Endothelial cell of umbilical vein (primary cell): ENCODE data around the gene ELMO2. TPM values are rescaled to one million over a fixed set of nuclear protein-coding genes. Genes with fewer than 3 reads are reported as not detected.

Source experiments
- BruUV-seq: library from RNA; stranded (reverse); fragments of 400-500 nt; replicated peaks from 2 replicates; lab custom pipeline; 2021; lab: Mats Ljungman, UMichigan
- CTCF ChIA-PET: fragments of 300-600, 350-600 bp; sonication (Branson Sonifier 250); formaldehyde crosslinking; loops from one replicate; lab custom pipeline; 2021; ENCODE audit warnings: antibody characterized with exemption, inconsistent platforms; lab: Charles Lee
- POLR2A ChIA-PET: fragments of 300-600, 350-600 bp; sonication (Branson Sonifier 250); formaldehyde crosslinking; loops from one replicate; lab custom pipeline; 2021; ENCODE audit warnings: antibody characterized with exemption, inconsistent platforms; lab: Charles Lee
- DNase-seq: peaks from one replicate; pipeline ENCODE4 v3.0.0-alpha.2; 2011; ENCODE audit warnings: low read depth, low spot score
- FAIRE-seq: peaks from 2 replicates; lab custom pipeline; 2011; peaks lifted over from hg19 to GRCh38; lab: Jason Lieb, UNC
- H2AFZ ChIP-seq: 2 replicates; pipeline ENCODE4 v1.6.0; 2012; ENCODE audit warnings: low read depth, low read length, control low read depth, inconsistent platforms
- H3K27ac ChIP-seq: 2 replicates; pipeline ENCODE4 v1.5.1; 2011; ENCODE audit warnings: low read depth, mild to moderate bottlenecking, control low read depth, low read length, moderate library complexity; ENCODE audit not compliant: insufficient read depth
- H3K27me3 ChIP-seq, 2 experiments: 2 replicates each; pipeline versions ENCODE4 v1.6.0 to v1.6.1; 2011; ENCODE audit warnings: low read length in 2 of 2, mixed read lengths in 1 of 2; ENCODE audit not compliant: control insufficient read depth in 2 of 2, insufficient read depth in 2 of 2
- H3K36me3 ChIP-seq, 2 experiments: 2 replicates in 1 of 2; 3 replicates in 1 of 2; pipeline ENCODE4 v1.5.1; 2011; ENCODE audit warnings: low read length in 2 of 2, mild to moderate bottlenecking in 1 of 2, moderate library complexity in 1 of 2; ENCODE audit not compliant: control insufficient read depth in 2 of 2, insufficient read depth in 2 of 2; ENCODE audit errors: extremely low read depth in 1 of 2
- H3K4me1 ChIP-seq: 3 replicates; pipeline ENCODE4 v1.5.1; 2011; ENCODE audit warnings: mild to moderate bottlenecking, low read length; ENCODE audit not compliant: control insufficient read depth, insufficient read depth; ENCODE audit errors: extremely low read depth
- H3K4me2 ChIP-seq: 2 replicates; pipeline ENCODE4 v1.6.1; 2011; ENCODE audit warnings: low read length, control low read depth, mixed read lengths; ENCODE audit not compliant: insufficient read depth
- H3K4me3 ChIP-seq, 3 experiments: fragments of 200-600 bp in 1 of 3; sonication (generic), shearing (Covaris generic) in 1 of 3; replicated peaks in 1 of 3; 2 replicates each; pipeline ENCODE4 v1.5.1; 2011 to 2016; ENCODE audit warnings: control low read depth in 3 of 3, low read length in 3 of 3, mild to moderate bottlenecking in 2 of 3, inconsistent platforms in 1 of 3, low read depth in 1 of 3, moderate library complexity in 1 of 3; ENCODE audit not compliant: insufficient read depth in 1 of 3
- H3K79me2 ChIP-seq: 2 replicates; pipeline ENCODE4 v1.6.0; 2012; ENCODE audit warnings: low read length, inconsistent platforms; ENCODE audit not compliant: control insufficient read depth, insufficient read depth
- H3K9ac ChIP-seq: replicated peaks from 2 replicates; pipeline ENCODE3; 2011; ENCODE audit warnings: low read length, control low read depth; ENCODE audit not compliant: insufficient read depth; ENCODE audit errors: extremely low read depth
- H3K9me1 ChIP-seq: replicated peaks from 3 replicates; pipeline ENCODE4 v1.6.0; 2011; ENCODE audit warnings: mild to moderate bottlenecking, low read length; ENCODE audit not compliant: control insufficient read depth, insufficient read depth; ENCODE audit errors: extremely low read depth
- H3K9me3 ChIP-seq: replicated peaks from 2 replicates; pipeline ENCODE4 v1.5.1; 2012; ENCODE audit warnings: low read length, inconsistent platforms; ENCODE audit not compliant: control insufficient read depth, insufficient read depth
- H4K20me1 ChIP-seq: replicated peaks from 2 replicates; pipeline ENCODE3; 2011; ENCODE audit warnings: mild to moderate bottlenecking, low read length; ENCODE audit not compliant: control insufficient read depth, insufficient read depth; ENCODE audit errors: extremely low read depth
- CTCF ChIP-seq, 2 donors: IDR thresholded peaks; 1 replicate in 1 of 2; 2 replicates in 1 of 2; pipeline ENCODE4 v1.5.1; 2011; ENCODE audit warnings: low read length in 2 of 2, mild to moderate bottlenecking in 2 of 2, moderate library complexity in 2 of 2, control low read depth in 1 of 2, inconsistent platforms in 1 of 2, low read depth in 1 of 2; ENCODE audit not compliant: insufficient read depth in 1 of 2; ENCODE audit errors: extremely low read depth in 1 of 2
- EZH2 ChIP-seq: IDR thresholded peaks from 2 replicates; pipeline ENCODE4 v1.6.1; 2012; ENCODE audit warnings: borderline replicate concordance, low read depth, mild to moderate bottlenecking, moderate library complexity, low read length, inconsistent platforms; ENCODE audit not compliant: severe bottlenecking
- GATA2 ChIP-seq: IDR thresholded peaks from 2 replicates; pipeline ENCODE4 v1.7.0; 2011; ENCODE audit warnings: low read depth, mild to moderate bottlenecking, moderate library complexity, mixed read lengths, low read length; ENCODE audit not compliant: insufficient read length, insufficient read depth
- JUN ChIP-seq: IDR thresholded peaks from 2 replicates; pipeline ENCODE4 v1.6.1; 2011; ENCODE audit warnings: borderline replicate concordance, low read depth; ENCODE audit not compliant: insufficient read length, insufficient read depth
- MAX ChIP-seq: IDR thresholded peaks from 2 replicates; pipeline ENCODE4 v1.6.1; 2011; ENCODE audit not compliant: insufficient read depth, insufficient read length
- POLR2A ChIP-seq: IDR thresholded peaks from 2 replicates; pipeline ENCODE4 v1.6.1; 2012; ENCODE audit warnings: low read depth, mild to moderate bottlenecking, control low read depth, low read length
- POLR2AphosphoS5 ChIP-seq: IDR thresholded peaks from 2 replicates; pipeline ENCODE4 v1.6.1; 2012; ENCODE audit warnings: low read depth, mild to moderate bottlenecking, control low read depth, low read length, moderate library complexity; ENCODE audit not compliant: insufficient read depth
- dilution Hi-C: fragments of 300-500 bp; cut with MboI; formaldehyde crosslinking; loops from one replicate; pipeline ENCODE4 v1.15.0; 2019; ENCODE audit warnings: low sequenced_read_pairs; ENCODE audit not compliant: extremely low pct_ligation_motif_present
- intact Hi-C: fragments of 100-400 bp; cut with micrococcal nuclease; formaldehyde crosslinking; loops from one replicate; pipeline ENCODE4 v1.10.0; 2022
- polyA plus RNA-seq, 4 experiments: library from polyadenylated mRNA; depleted of rRNA in 3 of 4; stranded (reverse) in 3 of 4; unstranded in 1 of 4; fragments of >200 nt; gene quantifications; 2 replicates each; pipeline versions ENCODE4 v1.2.1 to v1.2.3, GENCODE V29; 2011 to 2012; ENCODE audit warnings: missing spikeins in 1 of 4
- total RNA-seq: library from RNA; stranded (reverse); gene quantifications from 2 replicates; pipeline ENCODE4 v1.2.3, GENCODE V29; 2021

Gene ELMO2
- total and polyA plus RNA-seq, 2 donors (not counting 3 experiments of a cell fraction or from before 2014, with no cell fraction given), result 35.1 to 43.5 TPM

GRCh38 chr20:46339037-46339436, 67.4 kb downstream of the ELMO2 start:
- Histone ChIP-seq H3K27me3 (peaks cover 17 to 25% of the 10 kb centered on the region in 2 experiments), H3K27ac (no peak overlapping the region), H4K20me1 (no peaks in the 10 kb centered on the region), H3K36me3 (no peaks in the 10 kb centered on the region), H3K79me2 (no peaks in the 10 kb centered on the region), H2AFZ (no peak overlapping the region), H3K4me3 (no peak overlapping the region), H3K4me2 (no peak overlapping the region), H3K4me1 (no peaks in the 10 kb centered on the region), H3K9ac (no peak overlapping the region), H3K9me1 (no peaks in the 10 kb centered on the region), H3K9me3 (no peaks in the 10 kb centered on the region)
- dilution Hi-C loops, result no loop called here
- CTCF ChIA-PET, result interaction anchor here (0.8 to 1.4 kb wide), 4 partner anchors 10 to 206 kb away, joined by 3 to 6 read pairs (median 4); no protein-coding TSS in a partner anchor
- POLR2A ChIA-PET, result no interaction called here
- intact Hi-C loops, result no loop called here
- FAIRE-seq (no peak), DNase-seq (no peak)
- BruUV-seq, result no TSS peak
- no peak for TF ChIP-seq MAX
- TF ChIP-seq JUN, result no peak
- TF ChIP-seq GATA2, result no peak
- no peak for TF ChIP-seq POLR2AphosphoS5
- no peak for TF ChIP-seq EZH2
- TF ChIP-seq POLR2A, result no peak
- no peak for TF ChIP-seq CTCF (IDR thresholded peaks at IDR 0.05; ENCODE audit: extremely low read depth in 1 of 2, insufficient read depth in 1 of 2, low read depth in 1 of 2, low read length in 2 of 2)
